Fibroblast of skin of abdomen (primary cell): ENCODE measurements around the gene CREBBP.

ENCODE experiments used
- DNase-seq: peaks from one replicate; pipeline ENCODE4 v3.0.0-alpha.2; 2013

Gene CREBBP

DNA sequence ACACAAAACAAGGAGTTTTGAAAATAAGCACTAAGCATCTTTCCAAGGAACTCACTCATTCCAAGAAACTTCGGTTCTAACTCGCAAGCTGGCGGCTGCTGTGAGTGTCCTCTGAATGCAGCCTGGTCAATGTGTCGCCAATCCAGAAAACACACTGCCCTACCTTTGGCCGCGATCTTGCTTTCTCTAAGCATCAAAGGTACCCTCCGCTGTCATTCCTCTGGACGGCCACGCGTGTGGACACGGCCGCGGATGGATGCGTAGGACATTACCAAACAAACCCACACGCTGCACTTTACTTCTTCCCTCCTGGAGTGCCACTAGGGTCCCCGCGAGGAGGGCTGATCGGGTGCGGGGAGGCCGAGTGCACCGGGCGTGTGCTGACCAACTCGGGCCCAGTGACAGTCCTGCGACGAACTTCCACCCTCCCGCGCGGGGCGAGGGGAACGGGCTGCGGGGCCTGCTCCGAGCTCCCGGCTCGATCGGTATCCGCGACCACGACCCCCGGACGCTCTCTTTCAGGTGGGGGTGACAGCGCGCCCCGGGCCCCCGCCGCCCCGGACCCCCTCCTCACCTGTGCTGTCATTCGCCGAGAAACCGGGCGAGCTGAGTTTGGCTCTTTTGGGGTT lies 1.1 kb downstream of the CREBBP start:
- DNase-seq = no peak

DNA sequence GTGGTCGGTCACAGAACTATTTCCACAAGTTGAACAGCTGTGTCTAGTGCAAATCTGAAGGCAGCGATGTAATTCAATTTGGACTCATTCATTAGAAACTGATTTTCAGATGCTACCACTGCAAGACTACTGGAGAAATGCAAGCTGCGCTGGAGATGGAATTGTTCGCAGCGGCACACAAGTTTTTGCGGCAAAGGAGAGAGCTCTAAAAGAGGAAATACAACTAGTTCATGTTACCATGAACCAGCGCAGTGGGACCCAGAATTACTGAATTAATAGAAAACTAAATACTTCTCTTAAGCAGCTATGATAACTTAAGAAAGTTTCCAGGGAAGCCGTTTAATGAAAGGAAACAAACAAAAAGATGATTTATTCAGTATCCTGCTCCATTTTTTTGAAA lies 1.9 kb downstream of the CREBBP start:
- DNase-seq = peak; percentile 27

DNA sequence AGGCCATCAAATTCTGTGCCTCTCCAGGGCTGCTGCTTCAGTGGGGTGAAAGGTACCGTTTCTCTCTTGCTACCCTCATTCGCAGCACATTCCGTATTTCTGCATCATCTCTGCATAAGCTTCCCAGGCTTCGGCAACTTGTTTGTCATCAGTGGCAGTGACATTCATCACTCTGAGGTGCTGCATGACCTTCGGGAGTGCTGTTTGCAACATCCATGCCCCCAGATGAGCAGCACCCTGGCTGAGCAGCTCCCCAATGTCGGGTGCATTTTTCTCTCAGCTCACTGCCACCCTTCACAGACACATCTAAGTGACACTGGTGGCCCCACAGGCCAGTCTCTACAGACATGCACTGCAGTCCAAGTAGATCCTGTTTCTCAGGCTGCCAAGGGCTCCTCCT lies 3.8 kb downstream of the CREBBP start:
- peak; percentile 45 for DNase-seq

DNA sequence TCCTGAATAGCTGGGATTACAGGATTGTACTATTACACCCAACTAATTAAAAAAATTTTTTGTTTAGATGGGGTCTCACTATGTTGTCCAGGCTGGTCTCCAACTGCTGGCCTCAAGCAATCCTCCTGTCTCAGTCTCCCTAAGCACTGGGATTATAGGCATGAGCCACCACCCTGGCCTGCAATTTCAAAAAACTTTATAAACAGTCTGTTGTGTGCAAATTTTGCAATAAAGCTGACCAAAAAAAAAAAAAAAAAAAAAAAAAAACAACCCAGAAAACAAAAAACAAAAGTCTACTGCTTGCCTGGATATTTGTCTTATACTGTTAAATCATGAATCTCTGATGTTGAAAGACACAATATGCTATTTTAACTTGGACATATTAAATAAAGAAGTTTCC lies 4.4 kb downstream of the CREBBP start:
- no peak for DNase-seq

DNA sequence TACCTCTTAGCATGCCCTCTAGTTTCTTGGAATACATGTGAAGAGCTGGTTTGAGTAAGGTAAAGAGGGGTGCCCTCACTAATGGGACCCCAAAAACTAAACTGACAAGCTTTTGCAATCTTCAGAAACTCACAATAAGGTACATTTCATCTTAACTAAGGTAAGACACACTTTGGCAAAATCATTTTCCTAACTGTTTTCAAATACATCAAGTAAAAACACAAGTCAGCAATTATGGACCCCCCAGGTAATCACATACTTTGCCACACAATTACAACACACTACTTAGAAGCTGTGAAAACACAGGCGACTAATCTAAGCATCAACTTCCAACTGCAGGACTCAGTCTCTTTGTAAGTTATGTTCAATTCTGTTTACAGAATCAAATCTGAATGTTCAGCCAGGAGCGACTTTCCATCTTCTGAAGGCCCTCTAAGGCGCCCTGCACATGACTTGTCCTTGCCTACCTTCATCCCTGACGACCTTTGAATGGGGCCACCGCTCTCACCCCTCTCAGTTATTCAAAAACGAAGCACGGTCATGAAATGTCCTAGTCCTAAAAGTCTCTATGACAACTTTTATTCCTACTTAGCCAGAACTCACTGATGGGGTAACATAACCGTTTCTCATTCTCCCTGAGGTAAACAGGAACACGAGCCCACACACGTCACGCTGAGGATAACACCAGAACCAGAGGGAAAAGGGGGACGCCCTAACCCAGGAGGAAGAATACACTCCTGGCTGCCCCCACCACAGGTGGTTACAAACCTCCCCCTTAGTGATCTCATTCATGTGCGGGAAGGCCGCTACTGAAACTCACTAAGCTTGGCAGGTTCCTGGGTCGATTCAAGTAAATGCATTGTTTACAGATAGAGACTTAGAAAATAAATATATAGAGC lies 5.5 kb downstream of the CREBBP start:
- DNase-seq = no peak

DNA sequence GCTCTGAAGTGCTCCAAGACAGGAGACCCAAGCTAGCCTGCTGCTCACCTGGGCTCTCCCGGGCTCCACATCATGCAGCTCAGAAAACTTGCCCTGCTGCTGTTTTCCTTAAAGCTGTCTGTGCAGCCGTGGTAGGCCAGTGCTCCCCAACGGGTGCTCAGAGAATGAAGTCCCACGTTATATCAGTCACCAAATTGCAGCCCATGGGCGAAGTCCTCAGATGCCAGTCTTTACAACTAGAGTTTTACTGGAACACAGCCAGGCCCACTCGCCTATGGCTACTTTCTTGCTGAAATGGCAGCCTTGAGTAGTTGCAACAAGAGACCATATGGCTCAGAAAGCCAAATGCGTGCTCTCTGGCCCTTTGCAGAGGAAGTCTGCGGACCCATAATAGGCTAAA lies 6.3 kb downstream of the CREBBP start:
- DNase-seq = no peak

DNA sequence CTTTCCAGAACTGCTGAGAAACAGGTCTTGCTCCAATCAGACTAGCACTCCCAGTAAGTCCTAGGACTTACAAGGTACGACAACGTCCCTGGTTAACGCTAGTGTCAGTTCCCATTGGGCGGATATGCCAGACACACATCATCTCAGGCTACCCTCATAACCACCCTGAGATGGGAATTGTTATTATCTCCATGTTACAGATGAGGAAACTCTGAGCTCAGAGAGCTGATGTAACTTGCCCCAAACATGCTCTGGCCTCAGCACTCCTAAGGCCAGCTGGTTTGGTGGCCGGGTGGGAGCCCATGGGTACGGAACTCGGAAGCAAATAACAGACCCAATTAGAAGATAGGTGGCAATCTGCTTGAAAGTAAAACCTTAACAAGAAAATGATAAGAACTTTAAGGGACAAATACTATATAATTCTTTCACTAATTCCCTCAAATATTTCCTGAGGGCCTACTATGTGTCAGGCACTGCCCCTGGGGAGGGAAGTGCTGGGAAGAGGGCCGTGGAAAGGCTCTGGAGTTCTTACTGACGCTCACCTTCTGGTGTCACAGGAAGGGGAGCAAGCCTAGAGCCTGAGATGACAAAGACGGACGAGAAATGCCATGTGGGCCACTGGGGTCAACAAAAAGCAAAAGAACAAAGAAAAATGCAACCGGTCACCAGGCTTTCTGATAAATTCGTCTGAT lies 6.9 kb downstream of the CREBBP start:
- DNase-seq = peak; percentile 33

DNA sequence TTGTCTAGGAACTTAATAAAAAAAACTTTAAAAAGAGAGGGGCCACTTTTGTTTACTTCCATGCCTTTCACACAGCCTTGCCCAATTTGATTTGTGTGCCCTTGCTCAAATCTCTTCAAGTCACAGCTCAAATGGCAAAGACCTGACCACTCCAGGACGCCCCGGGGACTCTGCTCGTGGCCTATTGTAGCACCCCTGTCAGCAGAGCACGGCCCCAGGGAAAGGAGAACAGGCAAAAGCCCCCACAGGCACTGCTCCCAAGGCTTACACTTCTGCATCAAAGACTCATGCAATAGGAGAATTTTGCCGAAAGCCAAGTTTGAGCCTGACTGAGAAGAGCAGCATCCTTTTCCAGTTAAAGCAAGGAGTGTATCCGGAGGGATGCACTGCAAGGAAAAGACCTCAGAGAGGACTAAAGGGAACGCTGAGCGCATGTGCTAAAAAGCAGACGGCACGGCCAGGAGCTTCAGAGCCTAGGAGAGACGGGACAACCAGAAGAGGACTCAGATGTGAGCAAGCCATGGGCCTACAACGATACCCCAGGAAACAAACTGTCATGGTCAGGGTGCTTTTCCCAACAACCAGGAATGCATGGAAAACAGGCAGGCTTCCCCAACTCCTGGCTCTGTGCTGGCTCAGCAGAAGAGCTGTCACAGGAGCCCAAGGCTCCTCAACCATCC lies 8.2 kb downstream of the CREBBP start:
- no peak for DNase-seq

DNA sequence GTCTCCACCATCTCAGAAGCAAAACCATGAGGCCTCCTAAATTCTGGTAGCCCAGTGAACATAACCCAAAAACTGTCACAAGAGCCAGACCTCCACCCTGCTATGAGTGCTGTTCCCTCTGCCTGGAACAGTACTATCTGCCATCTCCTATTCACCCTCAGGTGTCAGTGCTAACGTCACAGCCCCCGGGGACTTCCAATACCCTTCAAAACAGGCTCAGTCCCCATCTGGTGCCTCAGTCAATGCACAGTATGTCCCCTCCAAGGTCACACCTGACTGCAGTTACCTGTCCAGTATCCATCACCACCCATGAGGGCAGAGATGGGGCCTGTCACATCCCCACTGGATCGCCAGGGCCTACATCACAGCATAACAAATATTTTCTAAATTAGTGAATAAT lies 11.5 kb downstream of the CREBBP start:
- DNase-seq = no peak

DNA sequence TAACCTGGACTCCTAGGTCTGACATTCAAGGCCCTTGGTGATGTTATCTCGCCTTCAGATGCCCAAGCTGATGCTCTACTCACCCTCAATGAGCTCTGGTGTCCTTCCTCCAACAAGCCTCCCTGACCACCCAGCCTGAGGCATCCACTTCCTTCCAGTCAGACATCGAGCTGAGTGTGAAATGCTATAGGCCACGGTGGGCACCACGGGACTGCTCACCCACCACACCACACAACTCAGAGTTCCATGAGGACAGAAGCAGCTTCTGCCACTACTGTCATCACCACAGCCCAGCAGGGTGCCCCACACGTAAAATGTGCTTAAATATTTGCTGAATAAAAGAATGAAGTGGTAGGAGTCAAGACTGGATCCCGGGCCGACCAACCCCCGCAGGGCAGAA lies 12.0 kb downstream of the CREBBP start:
- DNase-seq = no peak

DNA sequence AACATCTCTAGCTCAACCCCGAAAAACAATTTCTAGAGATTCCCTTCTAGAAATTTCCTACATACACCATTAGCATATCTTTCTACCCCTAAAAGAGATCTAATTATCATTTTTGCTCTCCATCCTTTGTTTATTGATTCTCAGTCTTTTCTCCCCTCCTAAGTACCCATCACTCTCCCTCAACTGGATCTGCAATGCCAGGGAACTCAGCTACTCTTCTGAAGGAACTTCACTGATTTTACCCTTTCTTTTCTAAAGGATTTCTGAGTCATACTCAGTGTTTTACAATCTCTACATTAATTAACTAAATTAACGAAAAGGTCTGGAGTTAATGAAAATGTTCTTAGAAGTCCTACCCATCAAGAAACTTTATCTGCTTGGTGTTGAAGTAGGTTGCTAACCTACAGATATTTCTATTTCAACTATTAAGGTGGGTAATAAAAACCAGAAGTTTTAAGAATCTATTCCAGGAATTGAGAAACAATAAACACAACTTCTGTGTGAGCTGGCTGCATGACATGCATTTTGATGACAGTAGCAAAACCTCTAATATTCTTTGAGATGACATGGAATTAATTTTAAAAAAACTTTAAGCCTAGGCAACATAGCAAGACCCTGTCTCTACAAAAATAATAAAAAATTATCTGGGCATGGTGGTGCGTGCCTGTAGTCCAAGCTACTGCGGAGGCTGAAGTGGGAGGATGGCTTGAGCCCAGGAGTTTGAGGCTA lies 13.6 kb downstream of the CREBBP start:
- DNase-seq = no peak

DNA sequence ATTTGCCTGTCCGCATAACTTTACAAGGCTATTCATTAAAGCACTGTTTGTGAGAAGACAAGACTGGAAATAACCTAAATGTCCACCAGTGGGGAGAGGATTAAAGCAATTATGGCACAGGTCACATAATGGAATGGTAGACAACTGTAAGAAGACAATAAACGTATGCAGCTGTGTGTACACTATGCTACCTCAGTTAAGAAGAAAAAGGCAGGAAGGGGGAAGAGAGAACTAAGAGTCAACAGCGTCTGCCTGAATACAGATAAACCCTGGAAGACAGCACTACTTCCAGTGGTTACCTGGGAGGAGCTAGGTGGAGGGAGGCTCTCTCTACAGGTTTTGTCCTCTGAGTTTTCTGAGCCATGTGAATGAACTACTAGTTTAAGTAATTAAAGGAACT lies 15.3 kb downstream of the CREBBP start:
- no peak for DNase-seq

DNA sequence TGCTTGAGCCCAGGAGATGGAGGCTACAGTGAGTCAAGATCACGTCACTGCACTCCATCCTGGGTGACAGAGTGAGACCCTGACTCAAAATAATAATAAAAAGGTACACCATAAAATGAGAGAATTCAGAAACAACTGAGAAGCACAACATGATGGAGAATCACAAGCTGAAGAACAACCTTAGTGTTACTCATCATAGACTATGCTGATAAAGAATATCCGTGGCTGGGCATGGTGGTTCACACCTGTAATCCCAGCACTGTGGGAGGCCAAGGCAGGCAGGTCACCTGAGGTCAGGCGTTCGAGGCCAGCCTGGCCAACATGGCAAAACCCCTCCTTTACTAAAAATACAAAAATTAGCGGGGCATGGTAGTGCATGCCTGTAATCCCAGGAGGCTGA lies 16.0 kb downstream of the CREBBP start:
- no peak for DNase-seq

DNA sequence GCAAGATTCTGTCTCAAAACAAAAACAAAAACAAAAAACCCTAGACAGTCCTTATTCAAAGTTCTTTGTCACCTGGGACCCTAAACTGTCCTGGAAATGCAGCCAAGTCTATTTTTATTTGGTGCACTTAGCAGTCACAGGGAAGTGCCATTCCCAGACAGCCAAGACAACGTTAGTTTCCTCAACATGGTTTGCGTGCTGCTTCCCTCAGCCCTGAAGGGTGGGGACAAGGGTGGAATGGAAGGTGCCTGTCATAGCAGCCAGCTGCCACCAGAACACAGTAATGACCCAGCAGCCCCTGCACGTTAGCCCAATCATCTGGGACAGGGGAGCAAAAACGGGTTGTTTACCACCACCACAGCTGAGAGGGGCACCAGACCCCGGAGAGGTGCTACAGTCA lies 16.9 kb downstream of the CREBBP start:
- no peak for DNase-seq

DNA sequence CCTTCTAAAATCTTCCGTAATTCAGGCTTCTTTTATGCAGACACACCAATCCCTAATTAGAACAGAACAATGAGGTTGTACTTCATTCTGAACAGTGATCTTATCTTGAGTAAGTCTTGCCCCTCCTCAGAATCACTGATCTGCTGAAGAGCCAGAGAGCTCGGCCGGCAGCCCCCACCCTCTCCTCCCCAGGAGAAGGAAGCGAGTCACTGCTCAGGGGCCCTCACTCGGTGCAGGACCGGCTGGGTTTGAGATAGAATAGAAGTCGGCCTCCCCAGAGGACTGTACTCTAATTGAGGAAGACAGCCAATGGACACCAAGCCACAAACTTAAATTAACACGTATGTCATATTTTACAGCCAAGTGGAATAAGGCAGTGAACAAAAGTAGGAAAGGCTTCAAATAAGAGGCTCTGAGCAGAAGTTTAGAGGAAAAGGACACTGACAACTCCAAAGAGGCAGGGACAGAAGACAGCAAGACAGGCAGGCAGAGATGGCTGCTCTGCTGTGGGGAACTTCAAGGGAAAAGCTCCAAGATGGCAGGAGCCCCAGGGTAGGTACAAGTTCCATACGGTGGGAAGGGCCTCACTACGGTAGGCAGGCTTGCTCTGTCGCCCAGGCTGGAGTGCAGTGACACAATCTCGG lies 18.6 kb downstream of the CREBBP start:
- DNase-seq = peak; percentile 53

DNA sequence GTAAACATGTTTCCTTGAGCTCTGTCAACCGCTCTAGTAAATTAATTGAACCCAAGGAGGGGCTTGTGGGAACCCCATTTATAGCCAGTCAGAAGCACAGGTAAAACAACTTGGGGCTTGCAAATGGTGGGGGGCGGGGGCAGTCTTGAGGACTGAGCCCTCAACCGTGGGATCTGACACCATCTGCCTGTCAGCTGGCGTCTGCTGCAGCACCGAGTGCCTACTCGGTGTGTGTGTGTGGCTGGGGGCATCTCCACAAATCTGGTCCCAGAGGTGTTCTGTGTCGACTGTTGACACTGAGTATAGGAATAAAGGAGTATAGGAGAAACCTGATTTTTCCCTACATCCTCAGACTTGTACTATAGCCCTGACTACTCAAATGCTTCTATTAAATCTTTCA lies 20.6 kb downstream of the CREBBP start:
- DNase-seq = no peak

DNA sequence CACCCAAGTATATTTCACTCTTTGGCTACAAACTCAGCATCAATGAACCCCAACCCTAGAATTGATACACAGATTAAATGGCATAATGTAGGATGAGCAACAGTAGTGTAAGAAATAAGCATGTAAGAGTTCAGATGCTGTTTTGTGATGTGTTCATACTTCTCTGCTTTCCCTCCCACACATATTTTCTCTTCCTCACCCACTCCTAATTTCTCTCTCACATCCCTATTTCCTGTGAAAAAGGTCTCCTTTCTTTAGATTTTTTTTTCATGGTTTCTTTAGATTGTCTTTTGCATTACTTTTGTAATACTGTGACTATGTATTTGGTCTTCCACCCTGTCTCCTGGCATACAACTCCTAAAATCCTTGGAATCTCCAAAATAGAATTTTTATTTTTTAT lies 21.7 kb downstream of the CREBBP start:
- DNase-seq = no peak

DNA sequence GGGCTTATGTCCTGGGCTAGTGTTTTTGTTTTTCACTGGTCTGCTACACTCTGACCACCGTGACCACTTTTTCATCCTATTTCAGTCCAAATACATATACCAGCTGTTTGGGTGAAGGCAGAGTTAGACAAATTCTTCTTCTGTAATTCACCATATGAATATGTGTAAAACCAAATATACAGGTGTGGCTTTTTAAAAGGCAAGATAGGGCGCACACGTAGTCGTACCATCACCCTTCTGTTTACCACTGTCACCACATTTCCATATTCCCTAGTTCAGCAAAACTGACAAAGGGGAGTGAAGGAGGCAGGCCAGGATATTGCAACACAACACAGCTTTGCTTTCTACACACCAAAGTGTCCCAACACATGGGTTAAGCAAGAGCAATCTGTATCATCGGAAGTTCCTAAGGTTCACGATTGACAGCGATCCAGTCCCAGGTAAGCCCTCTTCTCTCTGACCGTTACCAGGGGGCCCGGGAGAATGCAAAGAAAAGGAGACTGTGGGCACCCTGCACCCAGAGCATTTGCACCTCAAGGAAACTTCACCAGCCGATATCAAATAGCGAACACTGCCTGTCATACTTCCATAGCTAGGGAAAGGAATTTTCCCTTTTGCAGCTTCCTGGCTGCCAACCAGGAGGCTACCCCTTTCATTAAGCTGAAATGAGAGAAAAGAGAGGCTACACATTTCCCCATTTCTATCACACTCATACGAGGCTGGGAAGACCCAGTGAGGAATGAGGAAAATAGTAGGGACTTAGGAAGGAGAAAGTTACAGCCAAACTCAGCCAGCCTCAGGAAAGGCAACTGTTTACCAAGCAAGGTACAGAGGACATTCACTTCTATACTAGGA lies 23.1 kb downstream of the CREBBP start:
- DNase-seq = peak; percentile 42

DNA sequence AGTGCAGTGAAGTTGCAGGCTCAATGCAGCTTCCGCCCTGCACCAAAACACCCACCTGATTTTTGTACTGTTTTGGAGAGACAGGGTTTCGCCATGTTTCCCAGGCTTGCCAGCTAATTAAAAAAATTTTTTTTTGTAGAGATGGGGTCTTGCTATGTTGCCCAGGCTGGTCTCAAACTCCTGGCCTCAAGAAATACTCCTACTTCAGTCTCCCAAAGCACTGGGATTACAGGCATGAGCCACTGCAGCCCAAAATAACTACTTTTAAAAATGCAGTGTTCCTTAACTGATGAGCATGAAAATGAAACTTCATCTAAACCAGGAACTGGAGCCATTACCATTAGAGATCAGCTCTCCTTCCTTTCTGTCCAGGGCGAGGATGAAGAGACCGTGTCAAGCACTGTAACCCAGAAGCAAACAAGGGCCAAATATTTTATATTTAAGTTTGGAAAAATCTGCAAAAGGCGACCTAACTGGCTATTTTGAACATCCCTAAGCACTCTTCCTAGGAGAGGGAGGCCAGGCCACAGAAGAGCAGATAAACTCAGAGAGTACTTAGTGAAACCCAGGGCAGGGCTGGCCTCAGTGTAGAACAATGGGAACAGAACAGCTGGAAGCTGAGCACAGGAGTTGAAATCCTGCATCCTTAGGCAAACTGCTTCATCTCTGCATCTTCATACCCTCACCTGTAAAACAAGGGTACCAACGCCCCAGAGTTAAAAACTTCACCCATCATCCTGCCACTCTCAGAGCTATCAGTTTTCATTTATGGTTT lies 24.0 kb downstream of the CREBBP start:
- no peak for DNase-seq
